ENCODE data around the gene RXFP3.
"Not testable (repeated sequence)": the region's sequence is repeated elsewhere in the genome, so short reads cannot be mapped to it uniquely, and the experiment has no call there.

Gene RXFP3, protein sequence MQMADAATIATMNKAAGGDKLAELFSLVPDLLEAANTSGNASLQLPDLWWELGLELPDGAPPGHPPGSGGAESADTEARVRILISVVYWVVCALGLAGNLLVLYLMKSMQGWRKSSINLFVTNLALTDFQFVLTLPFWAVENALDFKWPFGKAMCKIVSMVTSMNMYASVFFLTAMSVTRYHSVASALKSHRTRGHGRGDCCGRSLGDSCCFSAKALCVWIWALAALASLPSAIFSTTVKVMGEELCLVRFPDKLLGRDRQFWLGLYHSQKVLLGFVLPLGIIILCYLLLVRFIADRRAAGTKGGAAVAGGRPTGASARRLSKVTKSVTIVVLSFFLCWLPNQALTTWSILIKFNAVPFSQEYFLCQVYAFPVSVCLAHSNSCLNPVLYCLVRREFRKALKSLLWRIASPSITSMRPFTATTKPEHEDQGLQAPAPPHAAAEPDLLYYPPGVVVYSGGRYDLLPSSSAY

DNA sequence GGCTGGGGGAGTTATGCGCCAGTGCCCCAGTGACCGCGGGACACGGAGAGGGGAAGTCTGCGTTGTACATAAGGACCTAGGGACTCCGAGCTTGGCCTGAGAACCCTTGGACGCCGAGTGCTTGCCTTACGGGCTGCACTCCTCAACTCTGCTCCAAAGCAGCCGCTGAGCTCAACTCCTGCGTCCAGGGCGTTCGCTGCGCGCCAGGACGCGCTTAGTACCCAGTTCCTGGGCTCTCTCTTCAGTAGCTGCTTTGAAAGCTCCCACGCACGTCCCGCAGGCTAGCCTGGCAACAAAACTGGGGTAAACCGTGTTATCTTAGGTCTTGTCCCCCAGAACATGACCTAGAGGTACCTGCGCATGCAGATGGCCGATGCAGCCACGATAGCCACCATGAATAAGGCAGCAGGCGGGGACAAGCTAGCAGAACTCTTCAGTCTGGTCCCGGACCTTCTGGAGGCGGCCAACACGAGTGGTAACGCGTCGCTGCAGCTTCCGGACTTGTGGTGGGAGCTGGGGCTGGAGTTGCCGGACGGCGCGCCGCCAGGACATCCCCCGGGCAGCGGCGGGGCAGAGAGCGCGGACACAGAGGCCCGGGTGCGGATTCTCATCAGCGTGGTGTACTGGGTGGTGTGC is at the start of gene RXFP3:
Gene RXFP3 (plus strand): TSS at position 6 of the 636 bp plus-strand sequence. CDS start 355 bp downstream, at position 361.
- ATAC-seq (replicated peaks) (no peak), DNase-seq (no peak)
- Mint-ChIP-seq H3K36me3 (no peaks in the 10 kb centered on the region), H3K4me3 (peak within 1 kb of the TSS in 1 of 2 donors; percentile 29), H3K27me3 (peaks cover 57 to 72% of the 10 kb centered on the region in 2 donors), H3K27ac (no peak within 1 kb of the TSS), H3K4me1 (peaks cover 9 to 17% of the 10 kb centered on the region in 2 donors), H3K9me3 (no peaks in the 10 kb centered on the region)

DNA sequence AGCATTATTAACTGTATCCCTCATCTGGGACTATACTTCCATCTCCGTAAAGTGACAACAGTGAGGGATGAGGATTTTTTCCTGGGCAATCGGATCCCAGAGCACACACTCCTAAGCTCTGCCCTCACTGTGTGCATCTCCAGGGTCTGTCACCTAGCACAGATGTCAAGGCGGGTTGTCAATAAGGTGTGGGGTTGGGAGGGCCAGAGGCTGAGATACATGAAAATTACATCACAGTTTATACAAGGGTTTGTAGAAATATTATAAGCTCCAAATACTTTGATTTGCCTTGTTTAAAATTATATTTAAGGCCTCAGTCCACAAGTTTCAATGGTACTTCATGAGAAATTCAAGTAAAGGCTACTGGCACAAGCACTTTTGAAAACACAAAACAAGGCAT is 48.9 kb upstream of the RXFP3 start:
- Mint-ChIP-seq H3K9me3 (no peaks in the 10 kb centered on the region), H3K36me3 (no peaks in the 10 kb centered on the region), H3K4me3 (no peak overlapping the region), H3K27ac (no peak overlapping the region), H3K4me1 (peaks cover 0 to 6% of the 10 kb centered on the region in 2 donors), H3K27me3 (peaks cover 22 to 35% of the 10 kb centered on the region in 2 donors)
- DNase-seq, result no peak
- ATAC-seq (replicated peaks), result no peak

DNA sequence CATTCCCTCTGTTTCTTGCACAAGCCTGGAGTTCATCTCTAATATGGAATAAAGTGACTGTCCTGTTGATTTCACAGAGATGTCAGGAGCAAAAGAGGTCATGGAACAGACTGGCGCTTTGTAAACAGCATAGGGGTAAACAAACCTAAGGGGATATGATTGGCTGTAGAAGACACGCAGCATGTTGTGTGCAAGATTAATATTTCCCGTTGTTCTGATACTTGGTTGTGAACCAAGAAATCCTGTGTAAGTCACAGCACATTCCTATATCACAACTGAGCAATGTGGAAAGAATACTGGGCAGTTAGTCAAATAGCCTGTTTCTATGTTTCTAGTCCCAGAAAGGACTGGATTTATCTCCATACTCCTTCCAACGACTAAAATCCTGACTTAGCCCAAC is 47.6 kb upstream of the RXFP3 start:
- Mint-ChIP-seq H3K27ac (no peak overlapping the region), H3K4me1 (peaks cover 0 to 6% of the 10 kb centered on the region in 2 donors), H3K27me3 (peaks cover 35 to 46% of the 10 kb centered on the region in 2 donors), H3K9me3 (peaks cover 0 to 1% of the 10 kb centered on the region in 2 donors), H3K36me3 (no peaks in the 10 kb centered on the region), H3K4me3 (no peak overlapping the region)
- no peak for DNase-seq
- no peak for ATAC-seq (replicated peaks)

DNA sequence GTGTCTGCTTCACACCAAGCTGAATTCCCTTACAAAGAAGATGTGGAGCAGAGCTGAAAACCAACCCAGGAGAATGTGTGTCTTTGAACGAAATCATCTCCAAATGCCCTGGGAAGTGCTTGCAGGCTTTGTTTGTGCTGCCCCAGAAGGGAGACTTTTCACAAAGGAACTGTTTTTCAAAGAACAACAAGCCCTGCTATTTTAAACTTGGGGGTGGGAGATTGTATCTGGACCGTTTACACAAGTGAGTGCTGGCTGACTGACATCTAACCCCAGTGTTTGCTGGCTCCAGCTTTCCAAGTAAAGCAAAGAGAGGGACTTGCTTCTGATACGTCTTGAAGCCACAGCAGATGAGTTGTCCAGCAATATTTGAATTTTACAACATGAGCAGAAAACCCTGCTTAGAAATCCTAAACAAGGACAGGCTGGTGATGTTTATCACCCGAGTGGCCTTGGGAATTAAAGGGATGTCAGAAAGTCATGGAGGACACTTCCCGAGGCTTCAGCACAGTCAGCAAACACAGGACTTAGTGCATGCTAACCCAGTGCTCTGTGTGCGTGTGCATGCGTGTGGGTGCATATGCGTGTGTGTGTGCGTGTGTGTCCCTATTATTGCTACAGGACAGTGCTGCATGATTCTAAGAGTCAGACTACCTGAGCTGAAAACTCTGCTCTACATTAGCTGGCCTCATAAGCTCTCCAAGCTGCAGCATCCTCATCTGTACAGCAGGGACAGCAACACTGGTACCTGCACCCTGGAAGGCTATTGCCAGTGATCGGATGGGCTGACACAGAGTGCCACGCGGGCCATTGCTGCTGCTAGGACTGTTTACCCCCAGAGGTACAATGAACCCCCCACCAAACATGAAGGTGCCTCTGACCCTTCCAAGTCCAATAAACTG is 45.8 kb upstream of the RXFP3 start:
- H3K36me3 Mint-ChIP-seq, result no peaks in the 10 kb centered on the region
- no peak overlapping the region for H3K4me3 Mint-ChIP-seq
- DNase-seq (no peak), ATAC-seq (replicated peaks) (no peak)
- peaks cover 0 to 6% of the 10 kb centered on the region in 2 donors for H3K4me1 Mint-ChIP-seq
- H3K27me3 Mint-ChIP-seq, result peaks cover 44 to 57% of the 10 kb centered on the region in 2 donors
- no peak overlapping the region for H3K27ac Mint-ChIP-seq
- H3K9me3 Mint-ChIP-seq, result peaks cover 0 to 1% of the 10 kb centered on the region in 2 donors

DNA sequence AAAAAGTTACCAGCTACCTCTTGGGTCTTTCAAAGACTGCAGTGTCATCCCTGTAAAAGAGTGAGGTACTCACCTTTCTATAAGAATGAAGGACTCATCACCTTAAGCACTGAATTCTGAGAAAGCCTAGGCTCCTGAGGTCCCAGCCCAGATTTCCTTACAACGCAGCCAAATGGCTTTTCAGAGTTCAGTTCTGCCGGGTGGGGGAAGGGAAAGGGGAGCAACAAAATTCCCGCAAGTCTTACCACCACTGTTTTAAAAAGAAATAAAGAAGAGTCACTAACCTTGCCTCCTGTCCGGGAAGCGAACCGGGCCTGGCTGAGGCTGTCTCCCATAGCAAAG is 44.8 kb upstream of the RXFP3 start:
- Mint-ChIP-seq H3K27ac (no peak overlapping the region), H3K36me3 (no peaks in the 10 kb centered on the region), H3K9me3 (peaks cover 0 to 1% of the 10 kb centered on the region in 2 donors), H3K4me3 (no peak overlapping the region), H3K4me1 (peaks cover 0 to 6% of the 10 kb centered on the region in 2 donors), H3K27me3 (peaks cover 46 to 60% of the 10 kb centered on the region in 2 donors)
- no peak for ATAC-seq (replicated peaks)
- DNase-seq, result no peak

DNA sequence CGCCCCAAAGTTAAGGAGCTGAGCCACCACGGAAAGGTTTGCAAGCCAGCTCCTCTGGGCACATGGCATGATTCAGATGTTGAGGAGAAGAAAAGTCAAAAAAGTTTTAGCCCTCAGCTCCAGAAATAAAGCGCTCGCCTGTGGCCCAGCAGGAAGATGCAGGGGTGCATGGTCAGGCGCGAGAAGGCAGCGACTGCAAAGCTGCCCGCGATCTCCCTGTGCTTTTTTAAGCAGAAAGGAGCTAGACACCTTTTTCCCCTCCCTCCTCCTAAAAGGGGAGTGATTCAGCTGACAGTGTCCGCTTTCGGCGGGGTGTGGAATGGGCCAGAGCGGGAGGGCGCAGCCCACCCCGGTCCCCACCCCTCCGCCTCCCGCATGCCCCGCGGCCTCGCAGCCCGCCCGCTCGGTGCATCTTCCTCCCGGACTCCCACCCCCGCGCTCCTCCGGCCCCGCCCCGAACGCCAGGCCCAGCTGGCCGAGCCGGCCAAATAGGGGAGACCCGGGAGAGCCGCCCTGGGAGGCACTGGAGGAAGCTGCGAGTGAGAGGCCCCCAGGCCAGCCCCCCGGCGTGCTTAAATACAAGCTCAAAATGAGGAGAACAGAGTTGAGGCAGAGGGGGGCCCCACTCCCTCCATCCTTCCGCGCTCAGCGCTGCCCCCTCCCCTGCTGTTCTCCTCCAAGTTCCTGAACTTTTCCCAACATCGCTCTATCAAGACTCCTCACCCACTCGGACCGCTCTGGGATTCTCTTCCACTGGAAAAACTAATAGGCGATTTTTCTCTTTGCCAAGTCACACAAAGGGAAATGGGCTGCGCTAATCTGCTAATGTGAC is 44.2 kb upstream of the RXFP3 start, which contains the start of gene ADAMTS12:
Gene ADAMTS12 (minus strand): TSS at position 203 of the 832 bp plus-strand sequence. CDS start 134 bp downstream, at position 69.
- Mint-ChIP-seq H3K4me3 (peak within 1 kb of the TSS in 1 of 2 donors; percentile 8), H3K9me3 (peaks cover 0 to 1% of the 10 kb centered on the region in 2 donors), H3K4me1 (peaks cover 0 to 6% of the 10 kb centered on the region in 2 donors), H3K27ac (no peak within 1 kb of the TSS), H3K27me3 (peaks cover 52 to 64% of the 10 kb centered on the region in 2 donors), H3K36me3 (no peaks in the 10 kb centered on the region)
- no peak for ATAC-seq (replicated peaks)
- DNase-seq, result no peak

- no peaks in the 10 kb centered on the region for H3K36me3 Mint-ChIP-seq
- H3K4me3 Mint-ChIP-seq, result peak overlapping the region in 1 of 2 donors; percentile 8
- H3K27me3 Mint-ChIP-seq, result peaks cover 54 to 60% of the 10 kb centered on the region in 2 donors
- H3K9me3 Mint-ChIP-seq, result peaks cover 0 to 1% of the 10 kb centered on the region in 2 donors
- no peak for DNase-seq
- H3K27ac Mint-ChIP-seq, result no peak overlapping the region
- peaks cover 0 to 6% of the 10 kb centered on the region in 2 donors for H3K4me1 Mint-ChIP-seq
- ATAC-seq (replicated peaks), result no peak
These were observed 43.5 kb upstream of the RXFP3 start for GRCh38 chr5:33892620-33893137.

- ATAC-seq (replicated peaks), result no peak
- Mint-ChIP-seq H3K4me3 (no peak overlapping the region), H3K36me3 (no peaks in the 10 kb centered on the region), H3K9me3 (peaks cover 0 to 1% of the 10 kb centered on the region in 2 donors), H3K4me1 (peaks cover 0 to 6% of the 10 kb centered on the region in 2 donors), H3K27ac (no peak overlapping the region), H3K27me3 (peaks cover 42 to 52% of the 10 kb centered on the region in 2 donors)
- DNase-seq, result no peak
These were observed 41.6 kb upstream of the RXFP3 start for GRCh38 chr5:33894566-33894965.

DNA sequence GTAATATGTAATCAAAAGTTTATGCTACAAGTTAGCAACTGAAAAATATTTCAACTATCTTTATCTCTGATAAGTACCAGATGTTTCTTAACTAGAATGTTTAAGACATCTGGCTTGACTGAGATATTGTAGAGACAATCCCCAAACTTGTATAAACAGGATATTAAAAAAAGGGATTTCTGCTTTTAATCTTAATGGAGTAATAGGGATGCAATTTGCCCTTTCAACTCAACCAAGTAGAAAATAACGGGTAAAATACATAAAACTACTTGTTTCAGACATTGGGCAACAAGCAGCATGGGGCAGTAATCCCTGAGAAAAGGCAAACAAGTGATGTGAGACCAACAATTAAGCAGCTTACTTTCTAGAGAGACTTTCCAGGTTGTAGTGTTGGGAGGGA is 35.0 kb upstream of the RXFP3 start:
- Mint-ChIP-seq H3K27ac (no peak overlapping the region), H3K9me3 (peaks cover 9 to 10% of the 10 kb centered on the region in 2 donors), H3K4me1 (no peaks in the 10 kb centered on the region), H3K27me3 (peaks cover 9 to 10% of the 10 kb centered on the region in 2 donors), H3K4me3 (no peak overlapping the region), H3K36me3 (no peaks in the 10 kb centered on the region)
- ATAC-seq (replicated peaks) (no peak), DNase-seq (no peak)

- H3K4me3 Mint-ChIP-seq, result no peak overlapping the region
- peaks cover 0 to 4% of the 10 kb centered on the region in 2 donors for H3K36me3 Mint-ChIP-seq
- no peaks in the 10 kb centered on the region for H3K27me3 Mint-ChIP-seq
- H3K4me1 Mint-ChIP-seq, result no peaks in the 10 kb centered on the region
- DNase-seq (no peak), ATAC-seq (replicated peaks) (no peak)
- H3K9me3 Mint-ChIP-seq, result peaks cover 15 to 19% of the 10 kb centered on the region in 2 donors
- H3K27ac Mint-ChIP-seq, result no peak overlapping the region
These were observed 33.1 kb upstream of the RXFP3 start for GRCh38 chr5:33903118-33903517.

DNA sequence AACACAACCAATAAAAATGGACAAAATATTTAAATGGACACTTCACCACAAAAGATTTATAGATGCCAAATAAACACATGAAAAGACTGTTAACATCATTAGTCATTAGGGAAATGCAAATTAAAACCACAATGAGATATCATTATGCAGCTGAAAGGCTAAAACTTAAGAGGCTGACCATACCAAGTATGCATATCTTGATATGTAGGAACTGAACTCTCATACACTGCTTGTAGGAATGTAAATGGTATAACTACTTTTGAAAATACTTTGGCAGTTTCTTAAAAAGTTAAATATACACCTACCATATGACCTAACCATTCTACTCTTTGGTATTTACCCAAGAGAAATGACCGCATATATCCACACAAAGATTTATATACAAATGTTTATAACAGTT is 30.8 kb upstream of the RXFP3 start:
- H3K36me3 Mint-ChIP-seq, result peaks cover 2 to 4% of the 10 kb centered on the region in 2 donors
- ATAC-seq (replicated peaks), result no peak
- peaks cover 17 to 26% of the 10 kb centered on the region in 2 donors for H3K9me3 Mint-ChIP-seq

GRCh38 chr5:33906248-33906647 is 29.9 kb upstream of the RXFP3 start:
- H3K4me1 Mint-ChIP-seq; H3K36me3 Mint-ChIP-seq; H3K27ac Mint-ChIP-seq; DNase-seq; ATAC-seq (replicated peaks); H3K4me3 Mint-ChIP-seq; H3K27me3 Mint-ChIP-seq: not testable (repeated sequence)
- H3K9me3 Mint-ChIP-seq, result peaks cover 18 to 27% of the 10 kb centered on the region in 2 donors

More for the DNA sequence above, 30.8 kb upstream of the RXFP3 start:
- H3K4me1 Mint-ChIP-seq, result no peaks in the 10 kb centered on the region
- DNase-seq, result no peak
- no peaks in the 10 kb centered on the region for H3K27me3 Mint-ChIP-seq
- H3K4me3 Mint-ChIP-seq, result no peak overlapping the region
- no peak overlapping the region for H3K27ac Mint-ChIP-seq

GRCh38 chr5:33914844-33915243 is 21.3 kb upstream of the RXFP3 start:
- DNase-seq, result not testable (repeated sequence)

More at GRCh38 chr5:33914844-33915243, 21.3 kb upstream of the RXFP3 start:
- not testable (repeated sequence) for H3K27me3 Mint-ChIP-seq; H3K36me3 Mint-ChIP-seq; ATAC-seq (replicated peaks); H3K4me3 Mint-ChIP-seq; H3K4me1 Mint-ChIP-seq; H3K27ac Mint-ChIP-seq
- peaks cover 30 to 31% of the 10 kb centered on the region in 2 donors for H3K9me3 Mint-ChIP-seq
